HEK293 (cell line): ENCODE measurements around the gene KLHDC10.

Experiments used
- CTCF ChIP-seq: fragments of 450-650 bp; formaldehyde crosslinking; IDR thresholded peaks from 2 replicates; pipeline ENCODE4 v1.5.1; 2016; ENCODE audit warnings: missing biosample characterization, missing genetic modification characterization
- FEZF1 ChIP-seq: fragments of 450-650 bp; formaldehyde crosslinking; IDR thresholded peaks from 2 replicates; pipeline ENCODE4 v1.5.1; 2016; ENCODE audit warnings: missing biosample characterization, missing genetic modification characterization
- PBX3 ChIP-seq: sonication (generic); formaldehyde crosslinking; IDR thresholded peaks from 2 replicates; pipeline ENCODE4 v1.8.1; 2022; ENCODE audit warnings: mild to moderate bottlenecking, moderate library complexity, missing genetic modification reagents
- PRDM2 ChIP-seq: fragments of 450-650 bp; formaldehyde crosslinking; IDR thresholded peaks from 2 replicates; pipeline ENCODE4 v1.5.1; 2016; ENCODE audit warnings: missing biosample characterization, missing genetic modification characterization, borderline replicate concordance
- RBAK ChIP-seq: fragments of 450-650 bp; formaldehyde crosslinking; IDR thresholded peaks from 2 replicates; pipeline ENCODE4 v1.5.1; 2016; ENCODE audit warnings: missing biosample characterization, missing genetic modification characterization
- SETDB1 ChIP-seq: IDR thresholded peaks from one replicate; pipeline ENCODE4 v1.6.1; 2017; ENCODE audit warnings: mild to moderate bottlenecking, low read length, moderate library complexity, mixed read lengths; ENCODE audit not compliant: insufficient read length
- TRIM28 ChIP-seq: IDR thresholded peaks from 2 replicates; pipeline ENCODE4 v1.6.1; 2011; ENCODE audit warnings: low read length, control low read depth, borderline replicate concordance
- ZBTB20 ChIP-seq: fragments of 450-650 bp; formaldehyde crosslinking; IDR thresholded peaks from 2 replicates; pipeline ENCODE4 v1.5.1; 2016; ENCODE audit warnings: missing biosample characterization, missing genetic modification characterization
- ZNF175 ChIP-seq: fragments of 450-650 bp; formaldehyde crosslinking; IDR thresholded peaks from 2 replicates; pipeline ENCODE4 v1.5.1; 2016; ENCODE audit warnings: missing biosample characterization, missing genetic modification characterization
- ZNF785 ChIP-seq: fragments of 450-650 bp; formaldehyde crosslinking; IDR thresholded peaks from 2 replicates; pipeline ENCODE4 v1.5.1; 2016; ENCODE audit warnings: missing biosample characterization, missing genetic modification characterization
- ZSCAN30 ChIP-seq: fragments of 450-650 bp; IDR thresholded peaks from 2 replicates; pipeline ENCODE4 v1.5.1; 2018; ENCODE audit warnings: missing biosample characterization, mild to moderate bottlenecking, missing genetic modification characterization, moderate library complexity

- TF ChIP-seq CTCF (tag by site-specific recombination) = no peak
- no peak for TF ChIP-seq RBAK (tag by site-specific recombination)
- TF ChIP-seq SETDB1 = no peak
- no peak for TF ChIP-seq ZBTB20 (tag by site-specific recombination)
- no peak for TF ChIP-seq PBX3 (CRISPR knock-in tag)
- TF ChIP-seq ZNF785 (tag by site-specific recombination) = no peak
- TF ChIP-seq ZNF175 (tag by site-specific recombination) = no peak
- no peak for TF ChIP-seq TRIM28
- no peak for TF ChIP-seq ZSCAN30
- no peak for TF ChIP-seq PRDM2 (tag by site-specific recombination)
- no peak for TF ChIP-seq FEZF1 (tag by site-specific recombination)
Observed at GRCh38 chr7:130114374-130114773, 44.0 kb downstream of the KLHDC10 start.
